GM13977 (cell line): ENCODE results near the gene OST4.

Experiments used
- DNase-seq: peaks from one replicate; pipeline ENCODE4 v3.0.0; 2012; ENCODE audit warnings: low spot score
- in situ Hi-C: fragments of 300-500 bp; cut with MboI; formaldehyde crosslinking; loops from one replicate; pipeline ENCODE4 v1.12.0; 2022; ENCODE audit warnings: low sequenced_read_pairs, low pct_unique_long_range_greater_than_20kb, mixed read lengths, inconsistent platforms; ENCODE audit not compliant: unreplicated experiment
- TF ChIP-seq, protein P1 (sequence below): IDR thresholded peaks from 2 replicates; pipeline ENCODE4 v1.5.1; 2012; ENCODE audit warnings: mild to moderate bottlenecking, control low read depth; ENCODE audit not compliant: insufficient read depth; ENCODE audit errors: extremely low read depth, missing control alignments

Gene OST4

DNA sequence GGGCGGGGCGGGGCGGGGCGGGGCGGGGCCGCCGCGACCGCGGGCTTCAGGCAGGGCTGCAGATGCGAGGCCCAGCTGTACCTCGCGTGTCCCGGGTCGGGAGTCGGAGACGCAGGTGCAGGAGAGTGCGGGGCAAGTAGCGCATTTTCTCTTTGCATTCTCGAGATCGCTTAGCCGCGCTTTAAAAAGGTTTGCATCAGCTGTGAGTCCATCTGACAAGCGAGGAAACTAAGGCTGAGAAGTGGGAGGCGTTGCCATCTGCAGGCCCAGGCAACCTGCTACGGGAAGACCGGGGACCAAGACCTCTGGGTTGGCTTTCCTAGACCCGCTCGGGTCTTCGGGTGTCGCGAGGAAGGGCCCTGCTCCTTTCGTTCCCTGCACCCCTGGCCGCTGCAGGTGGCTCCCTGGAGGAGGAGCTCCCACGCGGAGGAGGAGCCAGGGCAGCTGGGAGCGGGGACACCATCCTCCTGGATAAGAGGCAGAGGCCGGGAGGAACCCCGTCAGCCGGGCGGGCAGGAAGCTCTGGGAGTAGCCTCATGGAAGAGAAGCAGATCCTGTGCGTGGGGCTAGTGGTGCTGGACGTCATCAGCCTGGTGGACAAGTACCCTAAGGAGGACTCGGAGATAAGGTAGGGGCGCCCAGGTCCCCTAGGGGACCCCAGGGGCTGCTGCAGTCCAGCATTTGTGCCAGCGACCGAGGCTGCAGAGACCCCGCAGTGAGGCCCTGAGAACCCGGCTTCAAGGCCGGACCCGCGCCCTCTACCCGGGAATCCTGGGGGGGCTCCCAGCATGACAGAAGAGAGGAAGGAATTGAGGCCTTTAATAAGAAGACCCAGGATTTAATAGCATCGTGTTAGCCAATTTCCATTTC lies 15.5 kb upstream of the OST4 start, which contains the start of gene KHK:
TSS of gene KHK (plus strand) at position 49 of the 870 bp plus-strand sequence. CDS start at position 537, 488 bp downstream.
- peak; percentile 53 for DNase-seq
- in situ Hi-C loops, result no loop called here
- TF ChIP-seq, protein P1, sequence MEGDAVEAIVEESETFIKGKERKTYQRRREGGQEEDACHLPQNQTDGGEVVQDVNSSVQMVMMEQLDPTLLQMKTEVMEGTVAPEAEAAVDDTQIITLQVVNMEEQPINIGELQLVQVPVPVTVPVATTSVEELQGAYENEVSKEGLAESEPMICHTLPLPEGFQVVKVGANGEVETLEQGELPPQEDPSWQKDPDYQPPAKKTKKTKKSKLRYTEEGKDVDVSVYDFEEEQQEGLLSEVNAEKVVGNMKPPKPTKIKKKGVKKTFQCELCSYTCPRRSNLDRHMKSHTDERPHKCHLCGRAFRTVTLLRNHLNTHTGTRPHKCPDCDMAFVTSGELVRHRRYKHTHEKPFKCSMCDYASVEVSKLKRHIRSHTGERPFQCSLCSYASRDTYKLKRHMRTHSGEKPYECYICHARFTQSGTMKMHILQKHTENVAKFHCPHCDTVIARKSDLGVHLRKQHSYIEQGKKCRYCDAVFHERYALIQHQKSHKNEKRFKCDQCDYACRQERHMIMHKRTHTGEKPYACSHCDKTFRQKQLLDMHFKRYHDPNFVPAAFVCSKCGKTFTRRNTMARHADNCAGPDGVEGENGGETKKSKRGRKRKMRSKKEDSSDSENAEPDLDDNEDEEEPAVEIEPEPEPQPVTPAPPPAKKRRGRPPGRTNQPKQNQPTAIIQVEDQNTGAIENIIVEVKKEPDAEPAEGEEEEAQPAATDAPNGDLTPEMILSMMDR, result no peak

DNA sequence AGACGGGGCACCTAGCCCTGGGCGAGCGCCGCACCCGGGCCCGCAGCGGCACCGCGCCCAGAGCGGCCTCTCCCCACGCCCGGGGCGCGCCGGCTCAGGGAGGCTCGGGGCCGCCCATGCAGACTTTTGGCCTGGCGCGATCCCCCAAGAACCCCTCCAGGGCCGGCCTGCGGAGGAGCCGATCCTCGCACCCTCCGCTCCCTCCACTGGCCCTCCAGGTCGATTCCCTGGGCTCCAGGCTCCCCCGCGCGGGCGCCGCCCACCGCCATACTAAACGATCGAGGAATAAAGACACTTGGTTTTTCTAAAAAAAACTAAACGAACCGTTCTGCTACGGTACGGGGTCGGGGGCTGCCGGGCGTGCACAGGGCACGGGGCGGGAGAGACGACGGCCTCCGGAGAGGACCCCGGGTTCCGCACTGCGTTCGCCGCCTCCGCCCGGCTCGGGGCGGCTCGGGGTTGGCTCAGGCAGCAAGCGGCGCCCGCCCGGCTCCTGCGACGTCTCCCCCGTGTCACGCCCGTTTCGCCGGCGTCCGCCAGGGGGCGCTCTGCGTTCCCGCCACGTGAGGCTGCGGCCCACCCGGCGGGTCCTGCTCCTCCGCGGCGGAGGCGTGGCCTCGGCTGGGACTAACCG lies 14.8 kb upstream of the OST4 start:
- DNase-seq, result peak; percentile 100
- TF ChIP-seq, protein P1, result peak; percentile 97
- in situ Hi-C loops, result no loop called here

DNA sequence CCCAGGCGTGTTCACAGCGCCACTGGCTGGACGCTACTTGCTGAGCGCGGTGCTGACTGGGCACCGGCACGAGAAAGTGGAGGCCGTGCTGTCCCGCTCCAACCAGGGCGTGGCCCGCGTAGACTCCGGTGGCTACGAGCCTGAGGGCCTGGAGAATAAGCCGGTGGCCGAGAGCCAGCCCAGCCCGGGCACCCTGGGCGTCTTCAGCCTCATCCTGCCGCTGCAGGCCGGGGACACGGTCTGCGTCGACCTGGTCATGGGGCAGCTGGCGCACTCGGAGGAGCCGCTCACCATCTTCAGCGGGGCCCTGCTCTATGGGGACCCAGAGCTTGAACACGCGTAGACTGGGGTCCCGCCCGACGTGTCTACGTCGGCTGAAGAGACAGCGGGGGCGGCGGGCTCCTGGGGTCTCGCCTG lies 14.2 kb upstream of the OST4 start:
- TF ChIP-seq, protein P1, result peak; percentile 58
- DNase-seq, result peak; percentile 66
- in situ Hi-C loops, result no loop called here

DNA sequence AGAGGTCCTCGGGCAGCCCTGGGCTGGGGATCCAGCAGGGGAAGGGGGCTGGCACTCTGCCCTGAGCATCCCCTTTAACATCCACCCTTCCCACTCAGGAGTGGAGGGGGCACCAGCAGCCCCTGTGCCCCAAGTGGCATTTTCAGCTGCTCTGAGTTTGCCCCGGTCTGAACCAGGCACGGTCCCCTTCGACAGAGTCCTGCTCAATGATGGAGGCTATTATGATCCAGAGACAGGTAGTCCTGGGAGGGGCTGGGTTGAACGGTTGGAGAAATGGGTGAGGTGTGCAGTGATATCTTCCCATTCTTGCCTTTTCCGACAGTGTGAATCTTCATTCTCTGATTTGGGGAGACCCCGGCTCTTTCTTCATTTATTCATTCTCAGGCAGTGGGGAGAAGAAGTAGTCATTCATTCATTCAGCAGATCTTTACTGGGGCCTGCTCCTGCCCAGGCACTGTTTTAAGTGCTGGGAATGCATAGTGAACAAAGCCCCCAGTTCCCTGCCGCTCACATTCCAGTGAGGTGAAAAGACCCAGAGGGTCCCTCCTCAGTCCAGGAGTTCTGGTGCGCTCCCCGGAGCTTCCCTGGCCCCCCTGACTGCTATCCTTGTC lies 13.7 kb upstream of the OST4 start:
- in situ Hi-C loops, result no loop called here
- TF ChIP-seq, protein P1, result no peak
- DNase-seq, result no peak

DNA sequence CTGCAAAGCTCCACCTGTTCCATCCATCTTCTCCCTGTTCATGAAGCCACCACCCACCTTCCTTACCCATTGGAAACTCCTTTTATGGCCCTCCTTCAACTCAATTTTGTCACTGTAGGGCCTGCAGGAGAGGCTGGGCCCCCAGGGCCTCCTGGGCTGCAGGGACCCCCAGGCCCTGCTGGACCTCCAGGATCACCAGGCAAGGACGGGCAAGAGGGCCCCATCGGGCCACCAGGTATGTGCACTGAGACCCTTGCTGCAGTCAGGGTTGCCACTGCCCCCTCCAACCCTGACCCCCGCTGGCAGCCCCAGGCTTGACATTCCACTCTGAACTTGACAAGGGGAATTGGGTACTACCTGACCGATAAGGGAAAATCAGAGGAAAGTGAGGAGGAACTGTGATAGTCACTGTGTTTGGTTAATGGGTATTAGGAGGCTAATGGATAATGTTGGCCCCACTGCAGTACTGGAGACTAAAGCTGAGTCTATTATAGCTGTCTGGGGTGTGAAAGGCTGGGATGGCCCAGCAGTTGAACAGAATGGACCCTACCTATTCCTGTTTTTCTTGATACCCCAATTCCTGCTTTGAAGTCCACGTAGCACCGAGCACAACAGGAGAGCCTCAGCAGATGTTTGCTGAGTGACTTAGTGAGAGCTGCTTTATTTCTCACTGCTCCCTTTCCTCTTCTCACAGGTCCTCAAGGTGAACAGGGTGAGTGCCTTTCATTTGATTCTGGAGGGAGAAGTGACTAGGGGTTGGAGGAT lies 13.0 kb upstream of the OST4 start:
- TF ChIP-seq, protein P1, result no peak
- in situ Hi-C loops, result no loop called here
- DNase-seq, result no peak
